ENCODE results near the gene CHRNB1.

The CHRNB1 gene

GRCh38 chr17:7417056-7417655 is 27.7 kb upstream of the CHRNB1 start:
- Histone ChIP-seq H2BK5ac (ENCODE audit: low read depth, low read length, poor library complexity) (no peak overlapping the region), H2AK5ac (ENCODE audit: low read length) (no peak overlapping the region), H3K14ac (ENCODE audit: low read length) (no peak overlapping the region), H2BK12ac (ENCODE audit: low read length) (no peak overlapping the region), H2BK120ac (ENCODE audit: insufficient read depth, low read length, poor library complexity) (no peak overlapping the region), H3K4ac (ENCODE audit: low read depth, low read length) (no peak overlapping the region), H4K8ac (ENCODE audit: low read depth, low read length) (no peak overlapping the region), H4K91ac (ENCODE audit: low read depth, low read length) (no peak overlapping the region), H2AFZ (ENCODE audit: insufficient read depth, low read length, poor library complexity) (no peak overlapping the region), H3K4me2 (ENCODE audit: low read length) (no peak overlapping the region), H3K79me2 (ENCODE audit: control insufficient read depth, insufficient read depth, low read length, poor library complexity) (no peaks in the 10 kb centered on the region), H3K27me3 (ENCODE audit: insufficient read depth, low read length) (no peaks in the 10 kb centered on the region), H4K12ac (ENCODE audit: low read depth, low read length) (no peak overlapping the region), H3K79me1 (ENCODE audit: low read length) (no peaks in the 10 kb centered on the region), H3K36me3 (ENCODE audit: control insufficient read depth in 1 of 2, insufficient read depth in 2 of 2, low read length in 2 of 2) (peaks cover 22 to 29% of the 10 kb centered on the region in 2 experiments), H3K27ac (ENCODE audit: low read depth, low read length) (no peak overlapping the region), H3K9me3 (ENCODE audit: insufficient read depth, low read depth, low read length) (no peaks in the 10 kb centered on the region), H3K9ac (ENCODE audit: low read length) (no peak overlapping the region), H3K4me1 (ENCODE audit: control insufficient read depth in 1 of 2, insufficient read depth in 2 of 2, low read length in 2 of 2) (peaks cover 0 to 2% of the 10 kb centered on the region in 2 experiments), H3K18ac (ENCODE audit: low read length) (no peak overlapping the region), H3K4me3 (ENCODE audit: low read depth, low read length) (no peak overlapping the region), H3K23ac (ENCODE audit: low read length) (no peak overlapping the region)
- no peak for DNase-seq
- WGBS (ENCODE audit: extremely low coverage, insufficient coverage, insufficient read length): no CpG with 5 or more reads among the region's 54 CpGs

GRCh38 chr17:7418472-7419152 is 26.2 kb upstream of the CHRNB1 start:
- Histone ChIP-seq H3K79me1 (ENCODE audit: low read length) (no peaks in the 10 kb centered on the region), H3K4me1 (ENCODE audit: control insufficient read depth in 1 of 2, insufficient read depth in 2 of 2, low read length in 2 of 2) (peaks cover 0 to 2% of the 10 kb centered on the region in 2 experiments), H3K23ac (ENCODE audit: low read length) (no peak overlapping the region), H2BK5ac (ENCODE audit: low read depth, low read length, poor library complexity) (no peak overlapping the region), H2BK12ac (ENCODE audit: low read length) (no peak overlapping the region), H3K14ac (ENCODE audit: low read length) (no peak overlapping the region), H2AK5ac (ENCODE audit: low read length) (no peak overlapping the region), H2AFZ (ENCODE audit: insufficient read depth, low read length, poor library complexity) (no peak overlapping the region), H4K91ac (ENCODE audit: low read depth, low read length) (no peak overlapping the region), H3K36me3 (ENCODE audit: control insufficient read depth in 1 of 2, insufficient read depth in 2 of 2, low read length in 2 of 2) (peaks cover 22 to 29% of the 10 kb centered on the region in 2 experiments), H3K9ac (ENCODE audit: low read length) (no peak overlapping the region), H3K4me3 (ENCODE audit: low read depth, low read length) (no peak overlapping the region), H3K4me2 (ENCODE audit: low read length) (no peak overlapping the region), H3K27ac (ENCODE audit: low read depth, low read length) (no peak overlapping the region), H3K9me3 (ENCODE audit: insufficient read depth, low read depth, low read length) (no peaks in the 10 kb centered on the region), H3K79me2 (ENCODE audit: control insufficient read depth, insufficient read depth, low read length, poor library complexity) (no peaks in the 10 kb centered on the region), H4K8ac (ENCODE audit: low read depth, low read length) (no peak overlapping the region), H3K18ac (ENCODE audit: low read length) (no peak overlapping the region), H3K27me3 (ENCODE audit: insufficient read depth, low read length) (no peaks in the 10 kb centered on the region), H4K12ac (ENCODE audit: low read depth, low read length) (no peak overlapping the region), H2BK120ac (ENCODE audit: insufficient read depth, low read length, poor library complexity) (no peak overlapping the region), H3K4ac (ENCODE audit: low read depth, low read length) (no peak overlapping the region)
- WGBS (ENCODE audit: extremely low coverage, insufficient coverage, insufficient read length): no CpG with 5 or more reads among the region's 18 CpGs
- no peak for DNase-seq

GRCh38 chr17:7419819-7420610 is 24.8 kb upstream of the CHRNB1 start, which contains the start of gene SPEM1:
Gene SPEM1, plus strand, starts transcription at chr17:7420324. Its CDS starts 61 bp downstream, at chr17:7420385.
- Histone ChIP-seq H3K4ac (ENCODE audit: low read depth, low read length) (no peak within 1 kb of the TSS), H3K4me1 (ENCODE audit: control insufficient read depth in 1 of 2, insufficient read depth in 2 of 2, low read length in 2 of 2) (peaks cover 0 to 2% of the 10 kb centered on the region in 2 experiments), H3K23ac (ENCODE audit: low read length) (no peak within 1 kb of the TSS), H3K36me3 (ENCODE audit: control insufficient read depth in 1 of 2, insufficient read depth in 2 of 2, low read length in 2 of 2) (peaks cover 18 to 21% of the 10 kb centered on the region in 2 experiments), H2BK12ac (ENCODE audit: low read length) (no peak within 1 kb of the TSS), H3K4me3 (ENCODE audit: low read depth, low read length) (no peak within 1 kb of the TSS), H4K12ac (ENCODE audit: low read depth, low read length) (no peak within 1 kb of the TSS), H3K18ac (ENCODE audit: low read length) (no peak within 1 kb of the TSS), H3K79me1 (ENCODE audit: low read length) (no peaks in the 10 kb centered on the region), H3K4me2 (ENCODE audit: low read length) (no peak within 1 kb of the TSS), H4K8ac (ENCODE audit: low read depth, low read length) (no peak within 1 kb of the TSS), H2BK5ac (ENCODE audit: low read depth, low read length, poor library complexity) (no peak within 1 kb of the TSS), H3K79me2 (ENCODE audit: control insufficient read depth, insufficient read depth, low read length, poor library complexity) (no peaks in the 10 kb centered on the region), H4K91ac (ENCODE audit: low read depth, low read length) (no peak within 1 kb of the TSS), H3K27me3 (ENCODE audit: insufficient read depth, low read length) (no peaks in the 10 kb centered on the region), H3K14ac (ENCODE audit: low read length) (no peak within 1 kb of the TSS), H3K9me3 (ENCODE audit: insufficient read depth, low read depth, low read length) (peaks cover 3% of the 10 kb centered on the region), H3K27ac (ENCODE audit: low read depth, low read length) (no peak within 1 kb of the TSS), H2AFZ (ENCODE audit: insufficient read depth, low read length, poor library complexity) (no peak within 1 kb of the TSS), H3K9ac (ENCODE audit: low read length) (no peak within 1 kb of the TSS), H2BK120ac (ENCODE audit: insufficient read depth, low read length, poor library complexity) (no peak within 1 kb of the TSS), H2AK5ac (ENCODE audit: low read length) (no peak within 1 kb of the TSS)
- WGBS (ENCODE audit: extremely low coverage, insufficient coverage, insufficient read length): no CpG with 5 or more reads among the region's 17 CpGs
- no peak for DNase-seq

GRCh38 chr17:7421186-7421585 is 23.7 kb upstream of the CHRNB1 start:
- Histone ChIP-seq H2AK5ac (ENCODE audit: low read length) (no peak overlapping the region), H3K27me3 (ENCODE audit: insufficient read depth, low read length) (no peaks in the 10 kb centered on the region), H3K79me1 (ENCODE audit: low read length) (no peaks in the 10 kb centered on the region), H2BK120ac (ENCODE audit: insufficient read depth, low read length, poor library complexity) (no peak overlapping the region), H3K4ac (ENCODE audit: low read depth, low read length) (no peak overlapping the region), H3K9ac (ENCODE audit: low read length) (no peak overlapping the region), H3K4me2 (ENCODE audit: low read length) (no peak overlapping the region), H4K12ac (ENCODE audit: low read depth, low read length) (no peak overlapping the region), H3K4me1 (ENCODE audit: control insufficient read depth in 1 of 2, insufficient read depth in 2 of 2, low read length in 2 of 2) (peaks cover 0 to 2% of the 10 kb centered on the region in 2 experiments), H2BK12ac (ENCODE audit: low read length) (no peak overlapping the region), H2BK5ac (ENCODE audit: low read depth, low read length, poor library complexity) (no peak overlapping the region), H3K79me2 (ENCODE audit: control insufficient read depth, insufficient read depth, low read length, poor library complexity) (no peaks in the 10 kb centered on the region), H3K23ac (ENCODE audit: low read length) (no peak overlapping the region), H4K8ac (ENCODE audit: low read depth, low read length) (no peak overlapping the region), H2AFZ (ENCODE audit: insufficient read depth, low read length, poor library complexity) (no peak overlapping the region), H3K4me3 (ENCODE audit: low read depth, low read length) (no peak overlapping the region), H3K14ac (ENCODE audit: low read length) (no peak overlapping the region), H3K27ac (ENCODE audit: low read depth, low read length) (no peak overlapping the region), H3K18ac (ENCODE audit: low read length) (no peak overlapping the region), H3K36me3 (ENCODE audit: control insufficient read depth in 1 of 2, insufficient read depth in 2 of 2, low read length in 2 of 2) (peaks cover 10 to 12% of the 10 kb centered on the region in 2 experiments), H3K9me3 (ENCODE audit: insufficient read depth, low read depth, low read length) (peaks cover 4% of the 10 kb centered on the region), H4K91ac (ENCODE audit: low read depth, low read length) (no peak overlapping the region)
- WGBS (ENCODE audit: extremely low coverage, insufficient coverage, insufficient read length): no CpG with 5 or more reads among the region's 16 CpGs
- no peak for DNase-seq

Measured in trophoblast cell (in vitro differentiated cells and primary cell).